Activated CD4-positive, alpha-beta T cell treated with anti-CD3 and anti-CD28 coated beads, Interleukin-2, amount 50 U/mL, for 4 hours (primary cell): ENCODE data around the gene ASB7.
"Not testable (repeated sequence)": the region's sequence is repeated elsewhere in the genome, so short reads cannot be mapped to it uniquely, and the experiment has no call there.

Experiments
- DNase-seq, 2 experiments: peaks; one replicate each; pipeline ENCODE4 v3.0.0-alpha.2; 2020

Gene ASB7

GRCh38 chr15:100653608-100654007, 51.2 kb downstream of the ASB7 start:
- no peak for DNase-seq

DNA sequence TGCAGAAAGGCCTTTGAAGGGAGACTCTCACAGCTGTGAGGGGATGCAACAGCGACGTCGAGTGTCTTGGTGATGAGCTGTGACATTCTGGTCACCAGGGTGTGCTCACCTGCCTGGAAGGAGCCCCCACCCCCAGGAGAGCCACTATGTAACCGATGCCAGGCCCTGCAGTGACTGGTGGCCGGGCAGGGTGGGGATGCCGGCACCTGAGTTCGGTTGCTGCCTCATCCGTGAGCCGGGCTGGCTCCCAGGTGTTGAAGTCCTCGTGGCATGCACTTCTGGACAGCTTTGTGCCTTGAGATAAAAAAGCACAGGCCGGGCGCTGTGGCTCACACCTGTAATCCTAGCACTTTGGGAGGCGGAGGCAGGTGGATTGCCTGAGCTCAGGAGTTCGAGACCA, 56.5 kb downstream of the ASB7 start:
- no peak for DNase-seq

- no peak for DNase-seq
Observed at GRCh38 chr15:100661156-100661555, 58.8 kb downstream of the ASB7 start.

- no peak for DNase-seq
Observed at GRCh38 chr15:100663086-100663914, 60.9 kb downstream of the ASB7 start.

GRCh38 chr15:100663915-100664281, 61.5 kb downstream of the ASB7 start:
- DNase-seq = no peak

GRCh38 chr15:100665570-100665969, 63.2 kb downstream of the ASB7 start:
- no peak for DNase-seq

DNA sequence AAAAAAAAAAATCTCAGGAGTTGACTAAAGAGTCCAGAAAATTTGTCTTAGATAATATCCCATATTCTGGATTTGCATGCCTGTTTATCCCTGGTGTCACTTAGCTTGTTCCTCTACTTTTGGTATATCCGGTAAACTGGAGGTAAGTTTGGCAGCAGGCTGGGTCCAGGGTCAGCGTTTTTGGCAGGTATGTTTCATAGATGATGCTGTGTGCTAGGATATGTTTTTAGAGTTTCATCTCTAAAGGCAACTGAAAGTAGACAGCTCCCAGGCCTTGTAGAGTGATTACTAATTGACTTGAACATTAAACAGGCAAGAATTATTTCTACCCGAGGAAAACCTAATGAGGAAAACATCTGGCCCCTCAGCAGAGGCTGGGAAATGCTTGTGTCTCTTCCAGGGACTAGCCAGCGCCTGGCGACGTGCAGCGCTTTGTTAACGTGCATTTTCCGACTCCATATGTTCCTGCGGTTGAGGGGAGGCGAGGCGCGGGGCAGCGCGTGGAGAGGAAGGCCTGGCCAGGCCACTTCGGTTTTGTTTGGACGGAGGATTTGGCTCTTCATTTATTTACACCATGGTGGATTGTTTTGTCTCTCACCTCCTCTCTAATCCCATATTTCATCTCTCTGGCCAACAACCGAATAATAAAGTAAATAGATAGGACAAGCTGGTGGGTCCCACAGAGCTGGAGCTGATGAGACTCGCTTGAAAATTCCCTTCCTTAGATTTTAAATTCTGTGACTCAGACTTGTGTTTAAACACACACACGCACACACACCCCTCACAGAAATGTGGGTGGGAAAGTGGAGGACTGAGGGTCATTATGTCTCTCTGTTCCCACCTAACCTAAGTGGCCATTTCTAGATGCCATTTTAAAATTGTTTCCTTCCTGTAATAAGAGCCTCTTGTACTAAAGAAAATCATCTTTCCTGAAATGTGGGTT, 65.3 kb downstream of the ASB7 start:
- DNase-seq = no peak

DNA sequence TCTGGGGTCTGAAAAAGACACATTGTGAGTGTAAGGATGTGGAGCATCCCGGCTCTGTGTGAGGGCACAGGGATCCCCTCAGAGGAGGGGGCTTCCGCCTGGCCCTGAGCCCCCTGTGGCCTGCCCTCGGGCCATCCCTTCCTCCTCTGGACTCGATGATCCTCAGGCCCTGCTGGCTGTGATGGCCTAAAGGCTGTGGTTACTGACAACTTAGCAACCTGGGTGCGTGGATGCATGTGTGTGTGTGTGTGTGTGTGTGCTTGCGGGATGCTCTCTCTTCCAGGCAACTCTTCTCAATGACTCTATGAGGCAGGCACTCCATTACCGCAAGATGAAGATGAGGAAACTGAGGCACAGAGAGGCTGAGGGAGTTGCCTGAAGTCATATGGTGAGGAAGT, 66.0 kb downstream of the ASB7 start:
- no peak for DNase-seq

DNA sequence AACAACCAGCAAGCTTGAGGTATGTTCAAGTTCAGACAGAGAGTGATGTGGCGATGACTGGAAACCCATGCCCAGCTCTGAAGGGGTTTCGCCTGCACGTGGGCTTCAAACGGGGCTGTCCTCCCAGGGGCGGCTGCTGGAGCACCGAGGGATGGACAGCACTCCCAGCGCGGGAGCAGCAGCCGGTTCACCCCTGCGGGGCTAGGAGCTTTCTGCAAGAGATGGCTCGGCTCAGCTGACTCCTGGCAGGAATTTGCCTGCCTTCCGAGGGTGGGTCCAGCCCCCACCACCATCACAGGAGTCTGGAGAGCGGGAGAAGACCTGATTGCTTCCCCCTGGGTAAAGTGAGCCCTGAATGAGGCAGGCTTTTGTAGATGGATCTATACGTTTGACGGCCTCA, 66.9 kb downstream of the ASB7 start:
- DNase-seq = no peak

- no peak for DNase-seq
Observed at GRCh38 chr15:100670505-100671021, 68.2 kb downstream of the ASB7 start.

DNA sequence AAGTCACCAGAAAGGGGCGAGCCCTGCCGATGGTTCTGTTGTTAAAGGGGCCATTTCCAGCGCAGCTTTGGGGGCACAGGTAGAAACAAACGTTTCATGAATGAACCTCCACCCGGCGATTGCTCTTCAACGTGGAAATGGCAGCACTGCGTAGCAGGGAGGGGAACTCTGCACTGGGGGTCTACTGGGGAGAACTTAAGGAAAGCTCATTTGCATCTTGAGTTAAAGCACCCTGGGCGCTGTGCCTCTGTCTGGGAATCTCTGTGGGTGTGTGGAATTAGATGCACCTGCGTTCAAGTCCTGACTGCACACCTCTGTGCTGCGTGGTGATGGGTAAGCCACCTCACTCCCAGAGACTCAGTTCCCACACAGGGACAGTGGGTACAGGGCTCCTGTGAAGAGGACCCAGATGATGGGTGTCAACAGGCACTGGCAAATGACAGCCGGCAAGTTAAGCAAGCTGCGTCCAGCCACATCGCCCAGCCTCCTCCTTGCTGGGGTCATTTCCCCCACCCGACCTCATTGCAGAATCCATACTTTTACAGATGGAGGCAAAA, 68.8 kb downstream of the ASB7 start:
- no peak for DNase-seq

DNA sequence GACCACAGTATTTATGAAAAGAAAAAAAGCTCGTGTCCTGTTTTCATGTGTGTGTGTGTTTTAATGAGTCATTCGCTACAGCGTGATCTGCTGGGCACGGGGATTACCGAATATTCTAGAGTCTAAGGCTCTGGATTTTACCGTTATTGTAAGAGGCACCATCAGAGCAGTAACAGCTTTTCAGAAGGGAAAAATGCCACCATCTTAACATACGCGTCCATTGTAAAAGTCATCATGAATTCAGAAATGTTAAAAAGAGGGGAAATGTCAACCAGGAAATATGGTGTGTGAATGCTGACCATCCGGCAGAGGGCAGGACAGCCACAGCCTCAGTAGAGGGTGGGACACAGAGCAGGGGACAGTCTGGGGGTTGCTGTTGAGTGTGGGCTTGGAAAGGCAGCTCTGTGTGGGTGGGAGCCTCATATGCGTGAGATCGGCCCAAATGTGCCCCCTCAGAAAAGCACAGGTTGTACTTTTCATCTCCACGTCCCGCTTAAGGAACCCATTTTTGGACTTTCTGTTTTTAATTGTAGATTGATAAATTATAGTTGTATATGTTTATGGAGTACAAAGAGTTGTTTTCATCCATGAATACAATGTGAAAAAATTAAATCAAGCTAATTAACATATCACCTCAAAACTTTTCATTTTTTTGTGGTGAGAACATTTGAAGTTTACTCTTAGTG, 69.6 kb downstream of the ASB7 start:
- no peak for DNase-seq

GRCh38 chr15:100672959-100673358, 70.6 kb downstream of the ASB7 start:
- no peak for DNase-seq

DNA sequence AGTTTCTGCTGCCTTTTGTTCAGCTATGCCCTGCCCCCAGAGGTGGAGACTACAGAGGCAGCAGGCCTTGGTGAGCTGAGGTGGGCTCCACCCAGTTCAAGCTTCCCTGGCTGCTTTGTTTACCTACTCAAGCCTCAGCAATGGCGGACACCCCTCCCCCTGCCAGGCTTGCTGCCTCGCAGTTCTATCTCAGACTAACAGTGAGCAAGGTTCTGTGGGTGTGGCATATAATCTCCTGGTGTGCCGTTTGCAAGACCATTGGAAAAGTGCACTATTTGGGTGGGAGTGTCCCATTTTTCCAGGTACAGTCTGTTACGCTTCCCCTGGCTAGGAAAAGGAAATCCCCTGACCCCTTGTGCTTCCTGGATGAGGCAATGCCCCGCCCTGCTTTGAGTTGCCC, 76.8 kb downstream of the ASB7 start:
- not testable (repeated sequence) for DNase-seq

DNA sequence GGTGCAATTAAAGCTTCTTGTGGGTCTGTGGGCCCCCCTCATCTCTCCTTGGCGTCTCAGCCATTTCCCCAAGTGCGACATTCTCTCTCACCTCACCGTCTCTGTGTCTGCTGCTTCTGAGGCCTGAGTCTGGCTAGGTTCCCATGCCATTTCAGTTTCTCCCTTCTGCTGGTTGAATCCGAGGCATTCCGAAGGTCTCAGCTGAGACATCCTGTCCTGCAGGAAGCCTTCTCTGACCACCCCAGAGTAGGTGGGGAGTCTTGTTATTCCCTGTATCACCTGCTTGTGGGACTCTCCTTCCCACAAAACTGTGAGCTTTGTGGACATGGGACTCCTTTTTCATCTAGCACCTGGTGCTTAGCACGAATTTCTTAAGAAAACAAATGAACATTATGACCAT, 78.3 kb downstream of the ASB7 start:
- no peak for DNase-seq

GRCh38 chr15:100681335-100681746, 79.0 kb downstream of the ASB7 start:
- no peak for DNase-seq

- no peak for DNase-seq
Observed at GRCh38 chr15:100682468-100682867, 80.1 kb downstream of the ASB7 start.

DNA sequence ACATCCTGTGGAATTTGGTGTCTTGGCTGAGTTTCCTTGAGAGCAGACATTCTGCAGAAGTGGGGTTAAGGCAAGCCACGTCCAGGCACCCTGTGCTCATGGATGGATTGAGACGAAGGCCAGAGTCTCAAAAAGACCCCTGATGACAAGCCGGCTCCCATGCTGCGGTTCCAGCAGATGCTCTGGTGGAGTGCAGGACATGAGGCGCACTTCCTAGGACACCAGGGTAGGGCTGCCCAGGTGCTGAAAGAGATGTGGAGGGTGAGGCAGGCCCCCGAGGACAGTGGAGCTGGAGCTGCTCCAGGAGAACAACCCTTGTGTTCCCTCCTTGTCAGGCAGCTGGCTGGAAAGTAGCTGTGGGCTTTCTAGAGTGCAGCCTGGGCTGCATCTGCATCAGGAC, 81.0 kb downstream of the ASB7 start:
- DNase-seq = no peak

DNA sequence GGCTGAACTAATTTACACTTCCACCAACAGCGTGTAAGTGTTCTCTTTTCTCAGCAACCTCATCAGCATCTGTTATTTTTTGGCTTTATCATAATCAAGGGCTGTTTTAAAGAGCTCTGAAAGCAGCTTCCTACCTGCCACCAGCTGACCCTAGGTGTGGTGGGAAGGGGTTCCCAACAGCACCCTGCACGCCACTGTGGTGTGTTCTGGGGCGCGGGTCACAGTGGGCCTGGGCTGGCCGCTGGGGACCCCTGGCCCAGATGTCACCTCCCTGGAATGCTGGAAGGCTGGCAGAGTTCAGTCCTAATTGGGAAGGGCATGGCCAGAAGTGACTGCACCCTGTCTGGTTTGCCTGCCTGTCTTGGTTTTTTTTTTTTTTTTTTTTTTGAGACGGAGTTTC, 82.2 kb downstream of the ASB7 start:
- no peak for DNase-seq

- DNase-seq = no peak
Observed at GRCh38 chr15:100686021-100686724, 83.8 kb downstream of the ASB7 start.

- DNase-seq = no peak
Observed at GRCh38 chr15:100686725-100687473, 84.5 kb downstream of the ASB7 start.
